Ovary (tissue), 3 donors: ENCODE data around the gene LPAR6.

Experiments used
- POLR2A ChIP-seq: fragments of 450-650 bp; IDR thresholded peaks from one replicate; pipeline ENCODE4 v1.6.1; 2017; ENCODE audit warnings: antibody characterized with exemption, mild to moderate bottlenecking, moderate library complexity
- TF ChIP-seq, protein P1 (sequence below), 3 donors: fragments of 450-650 bp in 2 of 3; fragments of 200-600 bp in 1 of 3; IDR thresholded peaks; one replicate each; pipeline versions ENCODE4 v1.5.1 to v1.8.0; 2016 to 2022; ENCODE audit warnings: antibody characterized with exemption in 3 of 3, mild to moderate bottlenecking in 1 of 3
- donor health status: DM: no; HTN: no; CAD: no.

DNA sequence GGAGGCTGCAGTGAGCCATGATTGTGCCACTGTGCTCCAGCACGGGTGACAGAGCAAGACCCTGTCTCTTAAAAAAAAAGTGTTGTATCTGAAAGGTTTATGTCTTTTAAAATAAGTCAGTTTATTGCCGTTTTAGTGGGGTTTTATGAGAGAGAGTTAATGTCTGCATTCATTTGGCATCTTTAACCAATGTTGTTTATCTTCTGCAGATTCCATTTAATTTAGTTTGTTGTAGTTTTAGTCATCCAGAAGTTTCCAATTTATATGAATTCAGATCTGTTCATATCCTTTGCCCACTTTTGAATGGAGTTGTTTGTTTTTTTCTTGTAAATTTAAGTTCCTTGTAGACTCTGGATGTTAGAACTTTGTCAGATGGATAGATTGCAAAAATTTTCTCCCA lies 36.7 kb upstream of the LPAR6 start:
- TF ChIP-seq, protein P1, sequence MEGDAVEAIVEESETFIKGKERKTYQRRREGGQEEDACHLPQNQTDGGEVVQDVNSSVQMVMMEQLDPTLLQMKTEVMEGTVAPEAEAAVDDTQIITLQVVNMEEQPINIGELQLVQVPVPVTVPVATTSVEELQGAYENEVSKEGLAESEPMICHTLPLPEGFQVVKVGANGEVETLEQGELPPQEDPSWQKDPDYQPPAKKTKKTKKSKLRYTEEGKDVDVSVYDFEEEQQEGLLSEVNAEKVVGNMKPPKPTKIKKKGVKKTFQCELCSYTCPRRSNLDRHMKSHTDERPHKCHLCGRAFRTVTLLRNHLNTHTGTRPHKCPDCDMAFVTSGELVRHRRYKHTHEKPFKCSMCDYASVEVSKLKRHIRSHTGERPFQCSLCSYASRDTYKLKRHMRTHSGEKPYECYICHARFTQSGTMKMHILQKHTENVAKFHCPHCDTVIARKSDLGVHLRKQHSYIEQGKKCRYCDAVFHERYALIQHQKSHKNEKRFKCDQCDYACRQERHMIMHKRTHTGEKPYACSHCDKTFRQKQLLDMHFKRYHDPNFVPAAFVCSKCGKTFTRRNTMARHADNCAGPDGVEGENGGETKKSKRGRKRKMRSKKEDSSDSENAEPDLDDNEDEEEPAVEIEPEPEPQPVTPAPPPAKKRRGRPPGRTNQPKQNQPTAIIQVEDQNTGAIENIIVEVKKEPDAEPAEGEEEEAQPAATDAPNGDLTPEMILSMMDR (IDR thresholded peaks at IDR 0.05), result no peak
- TF ChIP-seq POLR2A, result no peak
